ENCODE results near the gene EPG5. TPM values are rescaled to one million over a fixed set of nuclear protein-coding genes. Genes with fewer than 3 reads are reported as not detected.

EPG5 gene
- total RNA-seq, 4 donors from 2014 or later: 24.3 to 42.2 (median 35.6) TPM

DNA sequence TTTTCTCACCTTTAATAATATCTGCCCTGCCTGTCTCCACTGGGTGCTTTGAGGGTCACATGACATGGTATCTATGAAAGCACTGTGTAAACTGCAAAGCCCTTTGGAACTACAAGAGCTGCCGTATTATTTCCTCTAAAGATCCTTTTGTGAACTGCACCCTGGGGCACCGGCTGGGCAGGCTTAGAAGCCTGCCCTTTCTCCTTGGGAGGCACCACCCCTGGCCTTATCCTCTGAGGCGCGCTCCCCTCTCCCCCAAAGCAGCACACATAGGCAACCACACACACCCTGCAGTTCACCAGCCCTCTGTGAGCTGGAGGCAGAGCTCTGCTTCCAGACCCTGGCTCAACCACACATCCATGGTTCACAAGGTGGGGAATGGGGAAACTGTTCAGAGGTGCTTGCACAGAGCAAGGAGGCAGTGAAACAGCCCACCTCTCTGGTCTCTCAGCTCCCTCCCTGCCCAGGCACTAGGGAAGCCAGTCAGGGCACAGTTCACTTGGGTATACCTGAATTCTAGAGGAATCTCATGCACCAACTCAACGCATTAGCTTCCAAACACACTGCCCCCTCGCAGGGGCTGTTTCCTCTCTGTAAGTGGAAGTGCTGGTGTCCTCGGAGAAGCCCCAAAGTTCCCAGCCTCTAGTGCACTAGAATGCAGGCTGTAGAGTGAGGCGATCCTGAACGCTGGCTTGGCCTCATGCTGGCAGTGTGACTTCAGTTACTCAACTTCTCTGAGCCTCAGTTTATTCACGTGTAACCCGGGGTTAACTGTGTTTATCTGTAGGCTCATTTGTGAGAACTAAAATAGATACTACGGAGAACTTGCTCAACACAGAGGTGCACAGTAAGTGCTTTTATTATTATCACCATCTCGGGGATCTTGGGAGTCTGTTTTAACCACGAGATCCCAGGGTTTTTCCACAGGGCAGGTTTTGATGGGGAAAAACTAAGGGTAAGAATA is 130.6 kb downstream of the EPG5 start:
- Histone ChIP-seq H3K27me3 (peaks cover 62% of the 10 kb centered on the region), H3K9me3 (no peaks in the 10 kb centered on the region), H3K36me3 (no peaks in the 10 kb centered on the region), H3K4me1 (peaks cover 6 to 23% (median 19%) of the 10 kb centered on the region in 4 donors), H3K4me3 (no peak overlapping the region), H3K27ac (no peak overlapping the region)
- intact Hi-C loops (cut with DNase I; ENCODE audit: low total_unique reads) (no loop called here), in situ Hi-C loops (cut with MboI; ENCODE audit: low pct_ligation_motif_present in 1 of 4, low pct_unique_long_range_greater_than_20kb in 1 of 4, low sequenced_read_pairs in 3 of 4) (no loop called here)
- 58 to 80% methylated on average over 1 to 14 of the region's 14 CpGs for WGBS, 2 donors (ENCODE audit: low coverage in 1 of 2)
- TF ChIP-seq POLR2A (IDR thresholded peaks at IDR 0.05) (no peak), EP300 (IDR thresholded peaks at IDR 0.05; ENCODE audit: low read depth) (no peak), POLR2AphosphoS5 (IDR thresholded peaks at IDR 0.05) (no peak)
- TF ChIP-seq, protein P1, sequence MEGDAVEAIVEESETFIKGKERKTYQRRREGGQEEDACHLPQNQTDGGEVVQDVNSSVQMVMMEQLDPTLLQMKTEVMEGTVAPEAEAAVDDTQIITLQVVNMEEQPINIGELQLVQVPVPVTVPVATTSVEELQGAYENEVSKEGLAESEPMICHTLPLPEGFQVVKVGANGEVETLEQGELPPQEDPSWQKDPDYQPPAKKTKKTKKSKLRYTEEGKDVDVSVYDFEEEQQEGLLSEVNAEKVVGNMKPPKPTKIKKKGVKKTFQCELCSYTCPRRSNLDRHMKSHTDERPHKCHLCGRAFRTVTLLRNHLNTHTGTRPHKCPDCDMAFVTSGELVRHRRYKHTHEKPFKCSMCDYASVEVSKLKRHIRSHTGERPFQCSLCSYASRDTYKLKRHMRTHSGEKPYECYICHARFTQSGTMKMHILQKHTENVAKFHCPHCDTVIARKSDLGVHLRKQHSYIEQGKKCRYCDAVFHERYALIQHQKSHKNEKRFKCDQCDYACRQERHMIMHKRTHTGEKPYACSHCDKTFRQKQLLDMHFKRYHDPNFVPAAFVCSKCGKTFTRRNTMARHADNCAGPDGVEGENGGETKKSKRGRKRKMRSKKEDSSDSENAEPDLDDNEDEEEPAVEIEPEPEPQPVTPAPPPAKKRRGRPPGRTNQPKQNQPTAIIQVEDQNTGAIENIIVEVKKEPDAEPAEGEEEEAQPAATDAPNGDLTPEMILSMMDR (IDR thresholded peaks at IDR 0.05): no peak
- no peak for DNase-seq

DNA sequence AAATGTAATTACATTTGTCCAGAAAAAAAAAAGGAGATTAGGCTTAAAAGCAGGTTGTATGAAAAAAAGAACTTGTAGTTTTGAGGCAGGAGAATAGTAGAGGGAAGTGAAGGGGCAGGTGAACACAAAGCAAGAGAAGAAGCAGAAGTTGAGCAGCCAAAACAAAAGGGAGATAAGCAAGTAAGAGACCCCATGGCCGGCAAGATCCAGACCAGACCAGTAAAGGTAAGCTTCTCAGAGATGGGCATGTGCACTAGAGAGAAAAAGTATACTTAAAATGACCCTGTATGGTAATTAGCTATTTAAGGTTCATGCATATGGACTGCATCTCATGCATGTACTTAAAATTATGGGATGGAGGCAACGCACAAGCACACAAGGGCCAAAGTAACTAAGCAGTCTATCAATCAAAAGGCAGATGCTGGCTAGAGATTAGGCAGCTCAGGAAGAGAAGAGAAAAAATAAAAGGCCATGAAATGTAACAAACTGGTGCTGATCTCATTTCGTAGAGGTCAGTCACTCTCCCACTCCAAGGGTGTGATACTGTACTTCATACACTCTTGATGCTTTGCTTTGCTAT is 132.0 kb downstream of the EPG5 start:
- no peak for TF ChIP-seq EP300 (IDR thresholded peaks at IDR 0.05; ENCODE audit: low read depth)
- TF ChIP-seq POLR2A (IDR thresholded peaks at IDR 0.05): no peak
- no peak for TF ChIP-seq POLR2AphosphoS5 (IDR thresholded peaks at IDR 0.05)
- peaks cover 6 to 23% (median 19%) of the 10 kb centered on the region in 4 donors for H3K4me1 ChIP-seq
- H3K4me3 ChIP-seq: no peak overlapping the region
- peaks cover 62% of the 10 kb centered on the region for H3K27me3 ChIP-seq
- intact Hi-C loops (cut with DNase I; ENCODE audit: low total_unique reads) (no loop called here), in situ Hi-C loops (cut with MboI; ENCODE audit: low pct_ligation_motif_present in 1 of 4, low pct_unique_long_range_greater_than_20kb in 1 of 4, low sequenced_read_pairs in 3 of 4) (no loop called here)
- H3K27ac ChIP-seq: no peak overlapping the region
- no peaks in the 10 kb centered on the region for H3K9me3 ChIP-seq
- no peak for DNase-seq
- H3K36me3 ChIP-seq: no peaks in the 10 kb centered on the region
- 58 to 65% methylated on average over 3 of the region's 3 CpGs for WGBS, 2 donors (ENCODE audit: low coverage in 1 of 2)

DNA sequence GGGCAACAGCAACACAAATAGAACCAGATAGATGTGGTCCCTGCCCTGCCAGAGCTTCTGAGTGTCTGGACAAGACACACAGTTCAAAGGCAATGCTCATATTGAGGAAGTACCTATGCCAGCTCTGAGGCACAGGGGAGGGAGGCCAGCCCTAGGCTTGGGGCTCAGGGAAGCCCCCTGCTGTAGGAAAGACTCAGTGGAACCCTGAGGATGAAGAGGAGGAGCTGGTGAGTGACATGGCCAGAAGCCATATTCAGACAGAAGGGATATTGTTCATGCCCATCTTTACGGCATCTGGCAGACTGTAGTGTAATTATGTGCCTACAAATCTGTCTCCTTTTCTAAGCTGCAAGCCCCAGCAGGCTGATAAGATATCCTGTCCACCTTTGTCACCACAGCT is 132.8 kb downstream of the EPG5 start:
- H3K27ac ChIP-seq: no peak overlapping the region
- peaks cover 6 to 23% (median 20%) of the 10 kb centered on the region in 4 donors for H3K4me1 ChIP-seq
- H3K27me3 ChIP-seq: peaks cover 55% of the 10 kb centered on the region
- intact Hi-C loops (cut with DNase I; ENCODE audit: low total_unique reads) (no loop called here), in situ Hi-C loops (cut with MboI; ENCODE audit: low pct_ligation_motif_present in 1 of 4, low pct_unique_long_range_greater_than_20kb in 1 of 4, low sequenced_read_pairs in 3 of 4) (no loop called here)
- H3K36me3 ChIP-seq: no peaks in the 10 kb centered on the region
- WGBS, 2 donors (ENCODE audit: low coverage in 1 of 2): 47% methylated on average over 1 of the region's 1 CpG; no CpG with 5 or more reads in 1 of the 2 donors
- no peak overlapping the region for H3K4me3 ChIP-seq
- DNase-seq: no peak
- H3K9me3 ChIP-seq: no peaks in the 10 kb centered on the region
- TF ChIP-seq POLR2AphosphoS5 (IDR thresholded peaks at IDR 0.05) (no peak), POLR2A (IDR thresholded peaks at IDR 0.05) (no peak), EP300 (IDR thresholded peaks at IDR 0.05; ENCODE audit: low read depth) (no peak)
- TF ChIP-seq, protein P1 (IDR thresholded peaks at IDR 0.05): no peak

DNA sequence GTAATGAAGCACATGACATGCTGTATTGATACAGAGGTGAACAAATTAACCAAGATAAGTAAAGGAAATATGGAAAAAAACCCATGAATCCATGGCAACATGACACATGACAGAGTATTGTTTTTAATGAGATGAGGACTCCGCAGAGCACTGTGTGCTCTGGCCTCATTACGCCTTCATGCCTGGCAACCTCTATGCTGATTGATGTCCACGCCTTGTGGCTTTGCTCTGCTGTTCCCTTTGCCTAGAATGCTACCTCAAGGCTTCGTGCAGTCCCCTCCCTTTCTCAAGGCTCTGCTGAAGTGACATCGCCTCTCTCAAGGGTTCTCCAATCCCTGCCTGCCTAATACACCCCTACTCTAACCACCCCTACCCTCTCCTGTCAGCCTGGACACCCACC is 133.3 kb downstream of the EPG5 start:
- peaks cover 50% of the 10 kb centered on the region for H3K27me3 ChIP-seq
- no peak for TF ChIP-seq POLR2A (IDR thresholded peaks at IDR 0.05)
- no peak for TF ChIP-seq EP300 (IDR thresholded peaks at IDR 0.05; ENCODE audit: low read depth)
- TF ChIP-seq POLR2AphosphoS5 (IDR thresholded peaks at IDR 0.05): no peak
- TF ChIP-seq, protein P1 (IDR thresholded peaks at IDR 0.05): no peak
- no peak overlapping the region for H3K27ac ChIP-seq
- WGBS, 2 donors (ENCODE audit: low coverage in 1 of 2): 87% methylated on average over 4 of the region's 5 CpGs
- H3K4me3 ChIP-seq: no peak overlapping the region
- in situ Hi-C loops (cut with MboI; ENCODE audit: low pct_ligation_motif_present in 1 of 4, low pct_unique_long_range_greater_than_20kb in 1 of 4, low sequenced_read_pairs in 3 of 4): no loop called here
- no peaks in the 10 kb centered on the region for H3K36me3 ChIP-seq
- no peak for DNase-seq
- H3K4me1 ChIP-seq: peaks cover 6 to 24% (median 18%) of the 10 kb centered on the region in 4 donors
- no peaks in the 10 kb centered on the region for H3K9me3 ChIP-seq
- intact Hi-C loops (cut with DNase I; ENCODE audit: low total_unique reads): no loop called here
